GM23248 (cell line): ENCODE data around the gene TSHZ2. TPM values are rescaled to one million over a fixed set of nuclear protein-coding genes. Genes with fewer than 3 reads are reported as not detected.

Source experiments
- DNase-seq: peaks from one replicate; pipeline ENCODE4 v3.0.0-alpha.2; 2015
- H2AFZ ChIP-seq: fragments of 200-600 bp; sonication (generic); 2 replicates; pipeline ENCODE4 v1.6.1; 2016; ENCODE audit warnings: antibody characterized with exemption
- H3F3A ChIP-seq: fragments of 200-600 bp; sonication (generic); 2 replicates; pipeline ENCODE4 v1.6.1; 2016; ENCODE audit warnings: mild to moderate bottlenecking, antibody characterized with exemption, mixed run types; ENCODE audit not compliant: insufficient read depth
- H3K27ac ChIP-seq: fragments of 200-600 bp; sonication (generic); 2 replicates; pipeline ENCODE4 v1.5.1; 2016; ENCODE audit warnings: mild to moderate bottlenecking
- H3K27me3 ChIP-seq: fragments of 200-600 bp; sonication (generic); replicated peaks from 2 replicates; pipeline ENCODE4 v1.6.1; 2016; ENCODE audit warnings: mild to moderate bottlenecking; ENCODE audit not compliant: insufficient read depth
- H3K36me3 ChIP-seq: fragments of 200-600 bp; sonication (generic); 2 replicates; pipeline ENCODE4 v1.6.1; 2016; ENCODE audit warnings: low read depth, mild to moderate bottlenecking
- H3K4me1 ChIP-seq: fragments of 200-600 bp; sonication (generic); 2 replicates; pipeline ENCODE4 v1.6.1; 2016; ENCODE audit warnings: mild to moderate bottlenecking; ENCODE audit not compliant: insufficient read depth
- H3K4me2 ChIP-seq: fragments of 200-600 bp; sonication (generic); one replicate; pipeline ENCODE4 v1.6.1; 2016; ENCODE audit warnings: mild to moderate bottlenecking; ENCODE audit not compliant: unreplicated experiment
- H3K4me3 ChIP-seq: fragments of 200-600 bp; sonication (generic); 2 replicates; pipeline ENCODE4 v1.5.1; 2016; ENCODE audit warnings: mild to moderate bottlenecking
- H3K79me2 ChIP-seq: fragments of 200-600 bp; sonication (generic); 2 replicates; pipeline ENCODE4 v1.6.1; 2016; ENCODE audit warnings: mild to moderate bottlenecking; ENCODE audit not compliant: insufficient read depth
- H3K9ac ChIP-seq: fragments of 200-600 bp; sonication (generic); 2 replicates; pipeline ENCODE4 v1.6.1; 2016; ENCODE audit warnings: mild to moderate bottlenecking
- H3K9me2 ChIP-seq: fragments of 200-600 bp; sonication (generic); 2 replicates; pipeline ENCODE4 v1.6.1; 2016; ENCODE audit warnings: mixed run types, mild to moderate bottlenecking, moderate library complexity; ENCODE audit not compliant: insufficient read depth
- H3K9me3 ChIP-seq: fragments of 200-600 bp; sonication (generic); one replicate; pipeline ENCODE4 v1.6.1; 2017; ENCODE audit warnings: low read depth
- H4K20me1 ChIP-seq: fragments of 200-600 bp; sonication (generic); 2 replicates; pipeline ENCODE4 v1.6.0; 2016; ENCODE audit not compliant: insufficient read depth
- EZH2 ChIP-seq: fragments of 200-600 bp; sonication (generic); IDR thresholded peaks from 2 replicates; pipeline ENCODE4 v1.6.1; 2018; ENCODE audit warnings: antibody characterized with exemption, mild to moderate bottlenecking; ENCODE audit not compliant: insufficient read depth, poor library complexity, severe bottlenecking
- EZH2phosphoT487 ChIP-seq: fragments of 200-600 bp; sonication (generic); IDR thresholded peaks from 2 replicates; pipeline ENCODE4 v1.6.1; 2018; ENCODE audit warnings: antibody characterized with exemption, moderate library complexity, mild to moderate bottlenecking, low read depth; ENCODE audit not compliant: insufficient read depth
- WGBS, 2 experiments: methylation state at CpG; one replicate each; pipeline ENCODE4 v1.1.6; 2015 to 2017; ENCODE audit warnings: low lambda C conversion rate in 2 of 2, low coverage in 1 of 2; ENCODE audit errors: missing lambda C conversion rate in 2 of 2; 5-methylcytosine and 5-hydroxymethylcytosine counted together
- in situ Hi-C: fragments of 300-500 bp; cut with MboI; formaldehyde crosslinking; loops from 2 replicates; pipeline ENCODE4 v1.15.0; 2020
- polyA plus RNA-seq: library from polyadenylated mRNA; unstranded; fragments of >200 nt; fragmentation: Nextera tagmentation; extraction: Ambion mirVana; gene quantifications from 2 replicates; pipeline ENCODE4 v1.2.1, GENCODE V29; 2016
- total RNA-seq: library from RNA; depleted of rRNA; stranded (reverse); fragments of >200 nt; shearing (Covaris generic); gene quantifications from 2 replicates; pipeline ENCODE4 v1.2.3, GENCODE V29; 2014

The TSHZ2 gene
- total and polyA plus RNA-seq, 2 experiments from 2014 or later = 4.5 to 13.4 TPM

DNA sequence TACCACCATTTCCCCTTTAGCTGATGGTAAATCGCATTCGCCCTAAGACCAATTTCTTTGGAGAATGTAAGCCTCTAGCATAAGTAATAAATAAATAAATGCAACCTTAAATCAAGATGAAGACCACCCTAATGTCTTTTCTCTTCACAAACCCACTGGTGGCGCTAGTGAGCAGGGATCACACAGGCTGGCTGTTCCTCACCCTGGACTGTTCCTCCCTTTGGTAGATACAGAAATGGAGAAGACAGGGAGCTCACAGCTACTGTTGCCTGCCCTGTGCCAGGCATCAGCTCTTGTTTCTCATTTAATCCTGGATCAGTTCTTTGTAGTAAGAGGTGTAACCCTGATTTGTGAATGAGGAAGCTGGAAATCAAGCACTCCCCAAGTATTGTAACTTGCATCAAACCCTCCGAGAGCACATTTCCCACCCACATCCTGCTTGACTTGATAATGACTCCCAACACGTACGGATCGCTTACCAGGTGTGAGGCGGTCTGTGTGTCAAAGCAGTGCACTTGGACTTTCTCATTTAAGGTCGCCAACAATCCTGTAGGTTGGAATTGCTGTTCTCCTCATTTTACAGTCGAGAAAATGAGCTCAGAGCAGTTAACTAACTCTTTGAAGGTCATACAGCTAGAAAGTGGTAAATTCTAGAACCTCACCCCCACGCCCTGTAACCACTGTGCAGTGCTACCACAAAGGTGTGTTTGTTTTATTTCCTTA, 236.1 kb downstream of the TSHZ2 start:
- no peak overlapping the region for H3K4me3 ChIP-seq
- H3K27me3 ChIP-seq = no peaks in the 10 kb centered on the region
- WGBS, 2 experiments = 89 to 90% methylated on average over 11 of the region's 11 CpGs
- H3K9me3 ChIP-seq = no peaks in the 10 kb centered on the region
- no peak overlapping the region for H3K9ac ChIP-seq
- in situ Hi-C loops = no loop called here
- H3K9me2 ChIP-seq = no peaks in the 10 kb centered on the region
- H3K4me1 ChIP-seq = 0 out of 2 replicates have a peak, but pooled peaks cover 1% of the 10 kb centered on the region
- no peaks in the 10 kb centered on the region for H3K79me2 ChIP-seq
- H3K27ac ChIP-seq = no peak overlapping the region
- H3F3A ChIP-seq = no peaks in the 10 kb centered on the region
- H4K20me1 ChIP-seq = no peaks in the 10 kb centered on the region
- DNase-seq = no peak
- H3K4me2 ChIP-seq = no peak overlapping the region
- TF ChIP-seq EZH2 = no peak
- TF ChIP-seq EZH2phosphoT487 = no peak
- no peaks in the 10 kb centered on the region for H3K36me3 ChIP-seq
- no peak overlapping the region for H2AFZ ChIP-seq

DNA sequence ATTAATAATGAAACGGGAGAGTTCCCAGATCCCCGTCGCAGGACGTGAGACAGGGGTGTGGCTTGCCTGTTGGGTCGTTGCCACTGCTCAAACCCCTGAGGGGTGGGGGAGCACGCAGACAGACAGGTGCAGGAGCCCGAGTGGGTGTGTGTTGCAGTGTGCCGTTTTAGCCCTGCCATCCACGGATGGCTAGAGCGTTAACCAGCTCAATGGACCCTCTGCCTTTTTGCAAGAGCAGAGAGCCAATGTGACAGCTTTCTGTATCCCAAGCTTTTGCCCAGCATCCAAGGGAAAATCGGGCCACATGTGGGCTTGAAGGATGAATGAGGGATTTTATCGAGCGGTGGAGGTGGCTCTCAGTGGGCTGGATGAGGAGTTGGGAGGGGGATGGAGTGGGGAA, 237.9 kb downstream of the TSHZ2 start:
- Histone ChIP-seq H3K9me3 (no peaks in the 10 kb centered on the region), H2AFZ (no peak overlapping the region), H3K36me3 (no peaks in the 10 kb centered on the region), H3K4me3 (no peak overlapping the region), H3K4me1 (no peaks in the 10 kb centered on the region), H3K27ac (no peak overlapping the region), H3K4me2 (no peak overlapping the region), H3K9me2 (no peaks in the 10 kb centered on the region), H3F3A (no peaks in the 10 kb centered on the region), H3K9ac (no peak overlapping the region), H3K79me2 (no peaks in the 10 kb centered on the region), H4K20me1 (no peaks in the 10 kb centered on the region), H3K27me3 (no peaks in the 10 kb centered on the region)
- 80 to 84% methylated on average over 13 of the region's 13 CpGs for WGBS, 2 experiments
- no peak for DNase-seq
- TF ChIP-seq EZH2phosphoT487 (no peak), EZH2 (no peak)
- in situ Hi-C loops = no loop called here

- DNase-seq = peak; percentile 13
- Histone ChIP-seq H3K36me3 (no peaks in the 10 kb centered on the region), H3K9me2 (no peaks in the 10 kb centered on the region), H3K4me3 (no peak overlapping the region), H3K79me2 (no peaks in the 10 kb centered on the region), H2AFZ (no peak overlapping the region), H3K27ac (no peak overlapping the region), H4K20me1 (no peaks in the 10 kb centered on the region), H3K27me3 (no peaks in the 10 kb centered on the region), H3K4me2 (no peak overlapping the region), H3K9me3 (no peaks in the 10 kb centered on the region), H3K4me1 (no peaks in the 10 kb centered on the region), H3F3A (no peaks in the 10 kb centered on the region), H3K9ac (no peak overlapping the region)
- TF ChIP-seq EZH2phosphoT487 = no peak
- no peak for TF ChIP-seq EZH2
- in situ Hi-C loops = no loop called here
- WGBS, 2 experiments = 87 to 88% methylated on average over 3 of the region's 3 CpGs
Measured at GRCh38 chr20:53210931-53211330, 238.8 kb downstream of the TSHZ2 start.

DNA sequence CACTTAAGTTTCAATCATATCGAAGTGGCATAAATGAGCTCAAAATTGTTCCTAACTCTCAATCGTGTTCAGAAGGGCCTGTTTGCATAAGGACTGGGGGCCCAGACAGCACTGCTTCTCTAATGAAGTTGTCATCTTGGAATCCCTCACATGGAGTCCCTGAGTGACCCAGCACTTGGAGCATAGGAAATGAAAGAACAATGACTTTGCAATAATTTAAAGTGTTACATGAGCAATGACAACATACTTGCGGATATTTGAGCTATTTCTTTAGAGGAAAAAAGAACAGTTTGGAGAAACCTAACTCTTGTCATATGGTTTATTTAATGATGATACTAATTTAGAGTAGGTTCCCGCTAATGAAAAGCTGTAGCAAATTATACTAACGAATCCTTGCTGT, 239.9 kb downstream of the TSHZ2 start:
- in situ Hi-C loops = no loop called here

More for the DNA sequence above, 239.9 kb downstream of the TSHZ2 start:
- Histone ChIP-seq H3K4me3 (no peak overlapping the region), H3K9ac (no peak overlapping the region), H3K4me2 (no peak overlapping the region), H3K27me3 (no peaks in the 10 kb centered on the region), H3K79me2 (no peaks in the 10 kb centered on the region), H3K9me3 (no peaks in the 10 kb centered on the region), H2AFZ (no peak overlapping the region), H3F3A (no peaks in the 10 kb centered on the region), H3K4me1 (no peaks in the 10 kb centered on the region), H4K20me1 (no peaks in the 10 kb centered on the region), H3K36me3 (no peaks in the 10 kb centered on the region), H3K9me2 (no peaks in the 10 kb centered on the region), H3K27ac (no peak overlapping the region)
- 78 to 82% methylated on average over 5 of the region's 5 CpGs for WGBS, 2 experiments
- DNase-seq = no peak
- no peak for TF ChIP-seq EZH2phosphoT487
- no peak for TF ChIP-seq EZH2
